Measurements from ENCODE around the gene GALNT11. TPM values are rescaled to one million over a fixed set of nuclear protein-coding genes. Genes with fewer than 3 reads are reported as not detected.

The GALNT11 gene
- total and polyA plus RNA-seq, 7 donors = 11.2 to 20.6 (median 15.8) TPM

- no peaks in the 10 kb centered on the region for H3K36me3 ChIP-seq (ENCODE audit: insufficient read depth in 1 of 2, low read depth in 1 of 2)
- no peaks in the 10 kb centered on the region for H3K9me3 ChIP-seq
- H3K4me1 ChIP-seq = no peaks in the 10 kb centered on the region
- H3K27ac ChIP-seq = no peak overlapping the region
- WGBS, 3 donors = 85 to 95% (median 90%) methylated on average over 3 of the region's 3 CpGs
- intact Hi-C loops (cut with DNase I) = no loop called here
- H3K4me3 ChIP-seq = no peak overlapping the region
- DNase-seq (no peak), ATAC-seq (no peak)
- TF ChIP-seq CTCF (IDR thresholded peaks at IDR 0.05) = no peak
- no peaks in the 10 kb centered on the region for H3K27me3 ChIP-seq (ENCODE audit: insufficient read depth in 3 of 3, low read length in 2 of 3)
Observed at GRCh38 chr7:151984612-151985011, 40.9 kb upstream of the GALNT11 start.

DNA sequence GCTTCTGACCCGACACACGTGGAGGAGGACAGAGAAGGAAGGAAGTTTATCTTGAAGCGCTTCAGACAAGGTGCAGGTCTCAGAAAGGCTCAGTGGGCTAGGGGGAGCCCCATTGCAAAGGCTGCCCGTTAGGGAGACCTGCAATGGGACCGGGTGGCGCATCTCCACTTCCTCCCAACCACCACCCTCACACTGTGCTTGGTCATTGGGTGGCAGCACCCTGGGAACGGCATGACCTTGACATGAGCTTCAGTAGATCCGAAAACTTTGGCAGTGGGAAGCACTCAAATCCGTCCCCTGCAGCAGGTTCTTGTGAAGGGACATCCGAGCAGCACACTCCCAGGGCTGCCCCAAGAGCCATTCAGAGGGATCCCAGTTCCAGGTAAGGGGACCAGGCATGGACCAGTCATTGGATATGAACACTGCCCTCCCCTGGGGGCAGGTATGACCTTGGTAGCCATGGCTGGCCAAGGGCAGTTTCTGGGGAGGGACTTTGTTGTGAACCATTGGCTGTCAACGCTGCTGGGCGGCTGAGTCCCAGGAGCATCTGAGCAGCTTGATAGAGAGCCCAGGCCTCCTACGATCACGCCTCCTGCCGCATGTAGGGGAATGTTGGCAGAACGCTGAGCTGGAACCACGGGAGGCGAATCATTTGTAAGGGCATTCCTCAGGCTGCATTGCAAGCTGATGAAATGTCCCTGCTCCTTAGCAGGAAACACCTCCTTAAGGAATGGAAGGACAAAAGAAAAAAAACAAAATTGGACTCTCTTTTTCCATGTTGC is 37.5 kb upstream of the GALNT11 start:
- no peaks in the 10 kb centered on the region for H3K36me3 ChIP-seq (ENCODE audit: insufficient read depth in 1 of 2, low read depth in 1 of 2)
- 53 to 61% (median 59%) methylated on average over 18 of the region's 18 CpGs for WGBS, 3 donors
- no peaks in the 10 kb centered on the region for H3K4me1 ChIP-seq
- no peak overlapping the region for H3K27ac ChIP-seq
- intact Hi-C loops (cut with DNase I) = no loop called here
- DNase-seq = peak; percentile 31 to 54
- TF ChIP-seq CTCF (IDR thresholded peaks at IDR 0.05) = no peak
- peak in 3 of 4 donors; percentile 45 to 60 (median 51) for ATAC-seq
- H3K4me3 ChIP-seq = no peak overlapping the region
- H3K27me3 ChIP-seq (ENCODE audit: insufficient read depth in 3 of 3, low read length in 2 of 3) = no peaks in the 10 kb centered on the region
- H3K9me3 ChIP-seq = no peaks in the 10 kb centered on the region

DNA sequence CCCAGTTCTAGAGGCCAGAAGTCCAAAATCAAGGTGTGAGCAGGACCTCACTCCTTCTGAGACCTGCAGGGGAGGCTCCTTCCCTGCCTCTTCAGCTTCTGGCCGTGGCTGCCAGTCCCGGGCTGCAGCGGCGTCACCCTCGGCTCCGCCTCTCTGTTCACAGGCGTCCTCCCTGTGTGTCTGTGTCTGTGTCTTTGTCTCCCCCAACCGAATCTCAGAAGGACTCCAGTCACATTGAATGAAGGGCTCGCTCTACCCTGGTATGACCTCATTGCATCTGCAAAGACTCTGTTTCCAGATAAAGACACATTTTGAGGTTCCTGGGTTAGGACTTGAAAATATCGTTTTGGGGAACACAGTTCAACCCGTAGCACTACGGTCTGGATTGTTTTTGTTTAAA is 33.1 kb upstream of the GALNT11 start:
- intact Hi-C loops (cut with DNase I) = no loop called here
- no peaks in the 10 kb centered on the region for H3K4me1 ChIP-seq
- DNase-seq (peak; percentile 48 to 74), ATAC-seq (peak; percentile 51 to 73 (median 67))
- H3K4me3 ChIP-seq = no peak overlapping the region
- no peak overlapping the region for H3K27ac ChIP-seq
- 17 to 21% (median 19%) methylated on average over 12 of the region's 12 CpGs for WGBS, 3 donors
- H3K9me3 ChIP-seq = no peaks in the 10 kb centered on the region
- H3K27me3 ChIP-seq (ENCODE audit: insufficient read depth in 3 of 3, low read length in 2 of 3) = no peaks in the 10 kb centered on the region
- no peaks in the 10 kb centered on the region for H3K36me3 ChIP-seq (ENCODE audit: insufficient read depth in 1 of 2, low read depth in 1 of 2)
- peak; percentile 6 for TF ChIP-seq CTCF (IDR thresholded peaks at IDR 0.05)

DNA sequence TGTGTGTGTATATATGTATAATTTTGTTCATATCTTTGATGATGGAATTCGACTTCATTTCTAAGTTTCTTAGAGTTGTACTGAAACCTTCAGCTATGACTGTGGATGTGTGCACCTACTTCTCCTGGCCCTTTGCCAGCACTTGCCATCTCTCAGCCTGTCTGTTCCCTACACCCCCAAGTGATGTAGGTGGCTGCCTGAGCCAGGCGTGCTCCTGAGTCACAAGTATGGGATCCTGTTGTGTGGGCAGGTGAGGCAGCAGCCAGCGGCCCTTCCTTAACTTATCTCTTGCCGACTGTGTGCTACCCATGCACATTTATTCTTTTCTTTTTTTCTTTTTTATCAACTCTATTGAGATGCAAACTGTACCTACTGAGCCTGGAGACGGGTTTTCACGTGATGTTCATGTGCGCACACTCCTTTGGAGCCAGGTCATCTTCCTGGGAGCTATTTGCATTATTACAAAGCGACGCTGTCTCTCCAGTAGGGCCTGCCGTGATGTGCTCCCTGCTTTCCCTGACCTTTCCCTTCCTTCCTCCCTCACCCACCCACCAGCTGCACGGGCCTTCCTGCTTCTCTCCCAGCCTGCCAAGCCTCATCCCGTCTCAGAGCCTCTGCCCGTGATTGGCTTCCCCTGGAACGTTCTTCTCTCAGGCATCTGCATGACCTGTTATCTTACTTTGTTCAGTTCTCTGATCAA is 31.3 kb upstream of the GALNT11 start:
- Histone ChIP-seq H3K4me3 (no peak overlapping the region), H3K9me3 (no peaks in the 10 kb centered on the region), H3K4me1 (no peaks in the 10 kb centered on the region), H3K27ac (no peak overlapping the region), H3K27me3 (ENCODE audit: insufficient read depth in 3 of 3, low read length in 2 of 3) (no peaks in the 10 kb centered on the region), H3K36me3 (ENCODE audit: insufficient read depth in 1 of 2, low read depth in 1 of 2) (no peaks in the 10 kb centered on the region)
- DNase-seq (no peak), ATAC-seq (no peak)
- intact Hi-C loops (cut with DNase I) = no loop called here
- 63 to 65% (median 63%) methylated on average over 14 of the region's 14 CpGs for WGBS, 3 donors
- no peak for TF ChIP-seq CTCF (IDR thresholded peaks at IDR 0.05)
